Activated T-cell treated with anti-CD3 and anti-CD28 coated beads, Interleukin-2, amount 50 U/mL, for 1 hour (primary cell): Measurements from ENCODE around the gene GEMIN4.
"Not testable (repeated sequence)": the region's sequence is repeated elsewhere in the genome, so short reads cannot be mapped to it uniquely, and the experiment has no call there.

Experiments used
- DNase-seq: peaks from one replicate; pipeline ENCODE4 v3.0.0-alpha.2; 2020

GEMIN4 gene

DNA sequence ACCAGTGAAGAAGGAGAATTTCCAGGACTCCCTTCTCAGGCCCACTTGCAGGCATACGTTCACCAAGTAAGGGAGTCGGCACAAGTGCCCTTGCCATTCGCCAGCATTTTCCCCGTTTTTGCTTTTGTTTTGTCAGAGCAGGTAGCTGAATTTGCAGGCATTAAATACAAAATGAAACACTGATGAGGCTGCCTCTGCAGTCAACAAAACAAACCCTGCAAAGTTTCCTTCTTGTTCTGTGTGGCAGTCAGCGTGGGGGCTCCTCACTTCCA is 22.2 kb upstream of the GEMIN4 start:
- no peak for DNase-seq

DNA sequence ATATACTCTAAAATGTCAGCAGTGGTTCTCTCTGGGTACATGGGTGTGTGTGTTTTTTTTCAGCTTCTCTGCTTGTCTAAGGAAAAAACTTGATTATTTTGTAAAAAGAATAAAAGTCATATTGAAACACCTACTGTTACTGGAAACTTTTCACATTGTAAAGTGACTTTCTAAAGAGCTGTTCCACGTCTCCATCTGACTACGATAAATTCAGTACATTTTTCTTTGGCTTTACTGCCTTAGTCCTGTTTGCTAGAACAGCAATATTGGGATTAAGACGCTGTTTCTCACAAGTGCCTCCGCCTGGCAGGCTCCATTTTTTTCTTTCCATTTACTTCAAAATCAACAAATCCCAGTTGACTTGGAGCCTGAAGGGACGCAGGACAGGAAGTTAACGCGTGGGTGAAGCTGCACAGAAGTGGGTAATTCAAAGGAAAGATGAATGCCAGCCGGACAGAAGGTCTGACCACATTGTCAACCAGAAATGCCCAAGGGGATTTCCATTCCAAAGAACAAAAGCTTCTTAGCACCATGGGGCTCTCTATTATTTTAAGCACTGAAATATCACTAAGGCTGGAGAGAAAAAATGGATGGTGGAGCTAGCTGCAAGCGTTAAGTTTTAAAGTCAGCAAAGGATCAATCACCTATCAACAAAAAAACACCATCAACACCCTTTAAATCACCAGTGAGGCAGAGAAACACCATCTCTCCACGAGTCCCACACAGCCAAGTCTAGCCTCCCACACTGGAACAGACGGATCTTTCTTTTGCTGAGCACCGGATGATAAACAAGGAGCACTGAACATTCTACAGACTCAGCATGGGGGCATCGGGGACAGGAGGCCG is 21.6 kb upstream of the GEMIN4 start:
- no peak for DNase-seq

DNA sequence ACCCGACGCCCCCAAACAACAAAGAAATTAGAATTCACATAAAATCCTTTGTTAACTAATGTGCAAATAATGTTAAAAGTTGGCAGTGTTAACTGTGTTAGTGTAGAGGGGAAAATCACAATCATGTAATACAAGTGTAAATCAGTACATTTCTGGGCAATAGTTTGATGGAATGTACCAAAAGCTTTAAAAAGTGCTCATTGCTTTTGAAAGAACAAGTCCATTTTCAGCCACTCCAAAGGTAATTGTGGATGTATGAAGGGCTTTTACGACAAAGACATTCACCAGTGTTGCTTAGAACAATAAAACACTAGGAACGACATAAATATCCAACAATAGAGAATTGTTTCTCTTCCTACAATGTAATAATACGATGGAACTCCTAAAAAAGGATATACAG is 21.0 kb upstream of the GEMIN4 start:
- DNase-seq, result no peak

DNA sequence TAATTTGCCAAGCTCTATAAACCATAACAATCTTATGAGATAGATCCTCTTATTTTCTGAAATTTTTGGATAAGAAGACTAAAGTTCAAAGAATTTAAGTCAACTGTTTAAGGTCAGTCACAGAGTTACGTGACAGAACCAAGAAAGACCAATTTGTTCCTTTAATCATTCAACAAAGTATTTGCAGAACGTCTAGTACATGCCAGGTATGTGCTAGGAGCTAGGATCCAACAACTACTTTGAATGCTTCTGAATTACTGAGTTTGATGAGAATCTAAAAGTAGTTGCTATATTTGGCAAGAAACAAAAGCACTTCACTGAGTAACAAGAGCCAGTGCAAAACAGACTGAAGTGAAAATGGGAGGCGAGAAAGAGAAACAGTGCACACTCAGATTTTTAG is 15.0 kb upstream of the GEMIN4 start:
- DNase-seq, result no peak

DNA sequence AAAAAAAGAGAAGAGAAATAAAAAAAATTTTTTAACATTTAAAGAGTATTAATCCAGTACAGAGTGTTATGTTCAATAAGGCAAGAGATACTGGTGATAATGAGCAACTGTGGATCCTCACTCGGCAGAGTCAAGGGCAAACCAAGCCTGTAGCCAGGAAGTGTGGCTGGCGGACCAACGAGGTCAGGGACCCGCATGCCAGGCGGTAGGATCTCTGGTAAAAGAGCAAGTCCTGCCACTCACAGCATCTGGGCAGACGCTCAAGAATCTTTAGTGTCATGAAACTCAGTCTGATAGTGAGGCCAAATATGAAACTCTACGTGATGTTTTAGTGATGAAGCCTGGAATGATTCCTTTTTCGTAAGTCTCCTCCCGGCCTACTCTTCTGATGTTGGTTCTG is 8.3 kb upstream of the GEMIN4 start:
- no peak for DNase-seq

DNA sequence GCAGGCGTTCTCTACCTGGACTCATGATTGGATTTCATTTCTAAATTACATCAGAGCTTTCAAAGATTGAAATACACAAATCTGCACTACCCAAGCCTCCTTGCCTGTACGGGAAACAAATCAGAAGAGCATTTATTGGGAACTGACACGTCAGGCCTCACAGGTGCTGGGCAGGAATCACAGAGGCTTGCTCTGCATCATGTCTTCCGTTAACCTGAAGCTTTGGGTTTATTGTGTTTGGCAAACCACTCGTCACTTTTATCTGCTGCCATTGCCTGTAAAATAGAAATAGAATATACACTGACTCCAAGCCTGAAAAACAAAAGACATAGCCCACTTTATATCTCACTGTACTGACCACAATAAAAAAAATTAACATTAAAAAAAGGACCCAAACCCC is 7.9 kb upstream of the GEMIN4 start:
- no peak for DNase-seq

DNA sequence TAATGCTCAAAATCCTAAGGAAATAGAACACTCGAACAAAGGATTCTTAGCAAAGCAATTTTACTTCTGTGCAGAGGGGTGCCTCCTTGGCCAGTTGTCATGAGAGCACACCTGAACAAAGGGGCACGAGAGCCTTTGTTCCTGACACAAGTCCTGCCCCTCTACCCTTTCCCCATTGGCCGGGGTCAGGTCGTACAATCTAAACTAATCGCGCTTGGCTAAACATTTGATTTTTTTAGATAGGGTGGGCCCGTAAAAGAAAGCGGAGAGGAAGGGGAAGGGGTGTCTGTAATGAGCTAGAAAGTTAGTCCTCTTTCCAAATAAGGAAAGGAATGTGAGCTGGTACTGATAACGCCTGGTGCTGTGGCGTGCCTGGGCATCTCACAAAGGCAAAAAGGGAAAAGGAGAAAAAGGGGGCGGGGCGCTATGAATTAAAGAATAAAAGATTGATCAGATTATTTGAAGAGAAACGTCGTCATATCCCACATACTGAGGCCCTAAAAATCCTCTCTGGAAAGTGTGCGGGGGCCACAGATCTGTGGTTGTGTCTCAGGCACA is 4.0 kb upstream of the GEMIN4 start:
- DNase-seq, result not testable (repeated sequence)

DNA sequence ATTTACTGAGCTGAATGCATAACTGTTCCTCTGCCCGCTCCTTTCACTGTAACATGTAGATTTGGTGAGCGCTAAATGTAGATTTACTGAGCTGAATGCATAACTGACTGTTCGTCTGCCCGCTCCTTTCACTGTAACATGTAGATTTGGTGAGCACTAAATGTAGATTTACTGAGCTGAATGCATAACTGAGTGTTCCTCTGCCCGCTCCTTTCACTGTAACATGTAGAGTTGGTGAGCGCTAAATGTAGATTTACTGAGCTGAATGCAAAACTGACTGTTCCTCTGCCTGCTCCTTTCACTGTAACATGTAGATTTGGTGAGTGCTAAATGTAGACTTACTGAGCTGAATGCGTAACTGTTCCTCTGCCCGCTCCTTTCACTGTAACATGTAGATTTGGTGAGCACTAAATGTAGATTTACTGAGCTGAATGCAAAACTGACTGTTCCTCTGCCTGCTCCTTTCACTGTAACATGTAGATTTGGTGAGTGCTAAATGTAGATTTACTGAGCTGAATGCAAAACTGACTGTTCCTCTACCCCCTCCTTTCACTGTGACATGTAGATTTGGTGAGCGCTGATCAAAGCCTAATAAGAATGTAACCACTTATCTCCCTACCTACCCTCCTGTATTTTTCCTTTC is 3.4 kb upstream of the GEMIN4 start:
- DNase-seq, result not testable (repeated sequence)

DNA sequence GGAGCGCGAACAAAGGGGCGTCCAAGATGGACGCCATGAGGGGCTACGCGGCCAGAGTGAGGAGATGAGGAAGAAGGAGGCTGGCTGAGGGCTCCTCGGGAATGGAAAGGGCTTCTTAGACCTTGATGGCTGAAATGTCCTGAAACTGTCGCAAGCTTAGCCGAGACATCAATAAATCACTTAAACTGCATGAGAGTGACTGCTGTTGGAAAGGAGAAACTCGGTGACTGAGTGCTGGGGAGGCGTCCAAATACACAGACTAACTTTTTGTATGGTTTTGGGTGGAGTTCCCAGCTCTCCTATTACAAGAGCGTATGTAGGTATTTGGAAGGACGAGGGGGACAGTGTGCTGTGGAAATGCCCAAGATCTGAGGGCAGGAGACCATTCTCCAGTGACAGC is 1.4 kb upstream of the GEMIN4 start:
- DNase-seq, result no peak

DNA sequence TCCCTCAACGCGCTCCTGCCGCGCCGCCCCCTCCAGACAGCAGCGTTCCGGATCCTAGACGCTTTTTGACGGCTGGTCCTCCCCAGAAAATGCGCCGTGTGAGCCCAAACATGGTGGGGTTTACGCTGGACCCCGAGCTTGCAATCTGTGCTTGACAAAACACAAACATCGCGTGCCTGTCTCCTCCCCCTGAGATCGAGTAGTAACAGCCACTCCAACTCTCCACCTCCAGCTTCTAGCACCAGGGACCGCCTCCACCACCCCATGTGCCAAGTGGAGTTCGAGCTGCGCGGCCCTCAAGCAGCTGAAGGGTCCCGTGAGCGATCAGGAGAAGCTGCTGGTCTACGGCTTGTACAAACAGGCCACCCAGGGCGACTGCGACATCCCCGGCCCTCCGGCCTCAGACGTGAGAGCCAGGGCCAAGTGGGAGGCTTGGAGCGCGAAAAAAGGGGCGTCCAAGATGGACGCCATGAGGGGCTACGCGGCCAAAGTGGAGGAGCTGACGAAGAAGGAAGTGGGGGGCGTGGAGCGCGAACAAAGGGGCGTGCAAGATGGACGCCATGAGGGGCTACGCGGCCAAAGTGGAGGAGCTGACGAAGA is 656 bp upstream of the GEMIN4 start:
- no peak for DNase-seq

DNA sequence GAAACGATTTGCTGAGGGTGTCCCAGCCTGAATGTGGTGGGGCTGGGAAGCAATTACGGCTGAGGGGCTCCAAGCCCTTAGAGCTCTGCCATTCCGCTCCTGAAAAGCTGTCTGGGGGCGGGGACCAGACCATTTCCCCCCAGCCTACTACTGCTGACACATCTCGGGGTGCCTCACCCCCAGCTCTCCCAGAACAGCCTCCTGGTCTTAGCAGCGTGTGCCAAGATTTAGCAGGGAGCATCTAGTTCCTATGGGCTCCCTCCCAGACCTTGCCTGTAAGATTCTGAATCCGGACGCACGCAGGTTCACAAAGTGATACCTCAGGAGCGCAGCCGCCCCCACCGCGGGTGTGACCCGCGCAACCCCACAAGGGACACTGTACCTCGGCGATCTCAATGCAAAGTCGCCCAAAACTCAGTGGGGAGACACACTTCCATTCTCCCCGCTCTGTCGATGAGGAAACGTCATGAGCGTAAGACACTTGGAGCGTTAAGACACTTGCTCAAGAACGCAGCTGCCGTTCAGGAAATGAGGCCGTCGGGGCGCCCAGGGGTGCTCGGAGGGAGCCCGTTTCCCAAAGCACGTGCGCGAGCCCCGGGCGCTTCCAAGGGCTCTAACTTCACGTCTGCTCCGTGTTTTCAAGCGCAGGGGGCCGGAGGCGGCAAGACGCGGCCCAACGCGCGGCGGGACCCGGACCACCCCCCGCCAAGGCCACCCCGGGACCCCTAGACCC is 629 bp downstream of the GEMIN4 start:
- no peak for DNase-seq

DNA sequence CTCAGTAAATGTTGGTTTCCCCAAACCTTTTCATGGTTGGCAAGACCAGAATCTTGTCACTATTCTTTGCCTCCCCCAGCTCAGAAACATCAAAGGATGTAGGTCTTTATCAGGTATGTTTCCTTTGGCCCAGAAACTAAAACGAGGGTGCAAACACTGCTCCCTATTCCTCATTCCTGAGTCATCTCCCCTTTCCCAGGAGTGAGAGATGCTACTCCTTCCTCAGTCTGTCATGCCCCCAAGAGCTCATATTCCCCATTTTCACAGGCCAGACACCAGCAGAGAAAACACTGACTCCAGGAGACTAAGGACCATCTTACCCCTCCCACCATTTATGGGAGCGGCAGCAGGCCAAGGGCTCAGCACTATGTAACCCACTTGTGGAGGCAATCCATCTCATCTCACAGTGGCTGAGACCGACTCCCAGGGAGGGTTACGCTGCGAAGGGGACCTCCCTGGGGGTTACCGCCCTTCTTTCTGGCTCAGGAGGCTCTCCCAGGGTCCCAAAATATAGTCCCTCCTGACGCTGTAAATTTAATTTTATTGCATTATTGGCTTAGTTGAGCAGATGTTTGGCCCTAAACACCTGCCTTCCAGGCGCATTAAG is 1.5 kb downstream of the GEMIN4 start:
- no peak for DNase-seq

DNA sequence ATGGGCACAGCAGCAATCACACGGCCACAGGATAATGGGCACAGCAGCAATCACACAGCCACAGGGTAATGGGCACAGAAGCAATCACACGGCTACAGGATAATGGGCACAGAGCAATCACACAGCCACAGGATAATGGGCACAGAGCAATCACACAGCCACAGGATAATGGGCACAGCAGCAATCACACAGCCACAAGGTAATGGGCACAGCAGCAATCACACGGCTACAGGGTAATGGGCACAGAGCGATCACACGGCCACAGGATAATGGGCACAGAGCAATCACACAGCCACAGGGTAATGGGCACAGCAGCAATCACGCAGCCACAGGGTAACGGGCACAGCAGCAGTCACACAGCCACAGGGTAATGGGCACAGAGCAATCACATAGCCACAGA is 2.7 kb downstream of the GEMIN4 start:
- DNase-seq, result not testable (repeated sequence)

DNA sequence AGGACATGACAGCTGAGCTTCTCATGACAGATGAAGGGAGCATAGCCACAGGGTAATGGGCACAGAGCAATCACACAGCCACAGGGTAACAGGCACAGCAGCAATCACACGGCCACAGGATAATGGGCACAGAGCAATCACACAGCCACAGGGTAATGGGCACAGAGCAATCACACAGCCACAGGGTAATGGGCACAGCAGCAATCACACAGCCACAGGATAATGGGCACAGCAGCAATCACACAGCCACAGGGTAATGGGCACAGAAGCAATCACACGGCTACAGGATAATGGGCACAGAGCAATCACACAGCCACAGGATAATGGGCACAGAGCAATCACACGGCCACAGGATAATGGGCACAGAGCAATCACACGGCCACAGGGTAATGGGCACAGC is 3.5 kb downstream of the GEMIN4 start:
- not testable (repeated sequence) for DNase-seq

DNA sequence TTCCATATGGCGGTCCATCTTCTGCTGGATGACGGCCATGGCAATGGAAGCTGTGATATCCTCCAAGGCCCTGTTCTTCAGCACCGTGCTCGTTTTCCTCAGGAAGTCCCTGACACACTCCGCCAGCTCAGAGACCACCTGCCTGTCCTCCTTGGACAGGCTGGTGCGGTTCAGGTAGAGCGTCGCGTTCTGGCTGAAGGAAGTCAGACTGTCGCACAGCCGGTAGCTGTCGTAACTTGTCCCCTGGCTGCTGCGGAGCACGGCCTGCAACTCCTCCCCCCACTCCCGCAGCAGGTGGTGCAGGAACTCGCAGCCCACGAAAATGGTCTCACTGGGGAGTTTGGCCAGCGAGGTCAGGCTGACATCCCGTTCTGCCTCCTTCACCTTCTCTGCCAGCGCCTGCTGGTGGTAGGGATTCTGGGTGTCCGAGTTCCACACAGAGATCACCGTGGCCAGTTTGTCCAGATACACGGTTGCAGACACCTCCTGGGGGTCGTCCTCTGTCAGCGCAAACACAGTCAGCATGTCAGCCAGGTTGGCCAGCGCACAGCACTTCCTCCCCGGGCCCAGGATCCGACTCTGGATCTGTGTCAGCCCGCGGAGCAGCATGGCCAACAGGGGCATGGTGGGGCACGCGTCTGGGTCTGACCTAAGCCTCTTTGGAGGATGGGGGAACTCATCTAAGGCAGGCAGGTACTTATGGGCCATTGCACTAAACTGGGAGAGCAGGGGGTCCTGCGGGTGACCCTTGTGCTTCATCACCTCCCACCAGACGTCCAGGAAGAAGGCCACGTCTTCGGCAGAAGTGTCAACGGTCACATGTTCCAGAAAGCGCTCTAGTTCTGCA is 5.1 kb downstream of the GEMIN4 start:
- no peak for DNase-seq

DNA sequence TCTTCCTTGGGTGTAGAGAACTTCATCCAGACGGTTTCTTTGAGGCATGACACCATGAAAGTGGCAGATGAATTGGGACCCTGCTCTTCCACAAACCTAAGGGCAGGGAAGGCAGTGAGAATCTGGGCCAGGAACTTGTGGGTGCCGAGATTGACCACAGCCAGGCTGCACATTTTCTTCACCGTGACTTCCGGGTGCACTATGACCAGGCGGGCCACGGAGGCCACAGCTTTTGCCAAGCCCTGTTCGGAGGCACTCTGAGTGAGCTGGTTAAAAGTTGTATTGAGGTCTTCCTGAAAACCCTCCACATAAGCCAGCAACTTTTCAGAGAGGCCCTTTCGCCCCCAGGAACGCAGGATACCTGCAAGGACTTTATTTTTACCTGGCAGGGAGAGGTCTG is 5.9 kb downstream of the GEMIN4 start:
- DNase-seq, result no peak

DNA sequence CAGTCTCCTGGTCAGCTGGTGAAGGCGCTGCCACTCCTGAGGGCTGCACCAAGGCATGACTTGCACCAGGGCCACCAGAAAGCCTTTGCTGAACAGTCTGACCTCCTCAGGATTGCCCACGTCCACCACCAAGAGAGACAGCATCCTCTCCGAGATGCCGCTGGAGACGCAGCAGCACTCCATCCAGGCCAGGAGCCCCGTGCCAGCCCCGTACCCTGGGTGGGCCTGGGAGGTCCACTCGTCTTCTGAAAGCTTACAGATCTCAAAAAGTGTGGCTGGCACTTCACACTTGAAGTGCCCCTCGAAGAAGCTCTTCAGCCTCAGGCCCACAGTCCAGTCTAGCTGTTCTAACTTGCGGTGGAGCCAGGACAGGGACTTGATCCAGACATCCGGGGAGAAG is 6.7 kb downstream of the GEMIN4 start:
- no peak for DNase-seq

DNA sequence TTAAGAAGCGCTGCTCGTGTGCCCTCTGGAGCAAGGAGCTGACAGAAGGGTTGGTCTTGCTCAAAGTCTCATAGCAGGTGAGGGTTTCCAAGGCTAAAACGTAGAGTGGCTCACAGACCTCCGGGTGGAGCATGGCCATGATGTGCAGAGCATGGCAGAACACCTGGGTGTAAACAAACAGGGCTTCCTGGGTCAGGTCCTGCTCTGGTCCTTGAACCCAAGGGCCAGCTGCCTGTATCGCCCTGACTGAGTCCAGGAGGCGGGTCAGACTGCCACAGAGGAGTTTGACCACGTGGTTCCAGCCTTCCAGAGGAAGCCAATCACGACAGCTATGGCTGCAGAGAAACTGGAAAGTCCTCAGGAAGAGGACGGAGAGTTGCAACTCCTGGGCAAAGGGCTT is 7.1 kb downstream of the GEMIN4 start:
- no peak for DNase-seq

DNA sequence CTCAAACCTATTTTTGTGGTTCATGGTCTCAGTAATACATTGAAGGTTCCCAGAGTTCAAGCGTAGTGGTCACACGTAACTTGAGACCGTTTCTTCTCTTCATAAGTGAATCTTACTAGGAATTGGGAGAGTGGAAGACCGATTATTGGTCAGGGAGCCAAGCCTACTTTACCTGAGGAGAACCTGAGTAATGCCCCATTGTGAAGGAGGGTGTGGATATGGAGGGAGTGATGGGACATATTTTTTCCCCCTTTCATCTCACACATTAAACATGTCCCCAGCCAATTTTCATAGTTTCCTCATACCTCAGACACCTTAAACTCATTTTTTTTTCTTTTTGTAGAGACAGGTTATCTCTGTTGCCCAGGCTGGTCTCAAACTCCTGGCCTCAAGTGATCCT is 8.9 kb downstream of the GEMIN4 start:
- DNase-seq, result no peak

DNA sequence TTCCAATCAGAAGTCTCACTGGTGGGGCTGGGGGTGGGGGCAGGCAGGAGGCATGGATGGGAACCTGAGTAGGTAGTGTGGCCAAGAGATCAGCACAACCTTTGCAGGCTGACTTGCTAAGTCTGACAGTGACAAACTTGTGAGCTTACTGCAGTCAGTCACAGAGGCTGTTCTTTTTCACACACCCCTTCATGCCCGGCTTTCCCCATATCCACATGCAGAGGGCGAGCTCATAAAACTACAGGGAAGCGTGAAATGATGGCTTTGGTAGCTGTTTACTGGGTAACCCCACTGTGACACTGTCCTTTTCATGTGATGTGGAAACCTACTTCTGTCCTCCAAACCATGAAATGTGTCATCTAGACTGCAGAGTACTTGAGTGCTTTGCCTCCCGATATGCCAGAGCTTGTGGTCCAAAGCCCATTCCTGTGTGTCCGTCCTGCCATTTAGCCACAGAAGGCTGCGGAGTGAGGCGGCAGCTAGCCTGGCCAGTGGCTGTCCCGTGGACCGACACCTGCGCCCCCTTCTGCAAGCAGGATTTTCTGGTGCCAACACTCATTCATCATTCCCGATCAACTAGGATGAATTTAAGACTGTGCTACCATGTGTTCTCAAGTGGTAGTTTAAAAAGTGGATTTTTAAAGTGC is 9.8 kb downstream of the GEMIN4 start:
- DNase-seq, result no peak

DNA sequence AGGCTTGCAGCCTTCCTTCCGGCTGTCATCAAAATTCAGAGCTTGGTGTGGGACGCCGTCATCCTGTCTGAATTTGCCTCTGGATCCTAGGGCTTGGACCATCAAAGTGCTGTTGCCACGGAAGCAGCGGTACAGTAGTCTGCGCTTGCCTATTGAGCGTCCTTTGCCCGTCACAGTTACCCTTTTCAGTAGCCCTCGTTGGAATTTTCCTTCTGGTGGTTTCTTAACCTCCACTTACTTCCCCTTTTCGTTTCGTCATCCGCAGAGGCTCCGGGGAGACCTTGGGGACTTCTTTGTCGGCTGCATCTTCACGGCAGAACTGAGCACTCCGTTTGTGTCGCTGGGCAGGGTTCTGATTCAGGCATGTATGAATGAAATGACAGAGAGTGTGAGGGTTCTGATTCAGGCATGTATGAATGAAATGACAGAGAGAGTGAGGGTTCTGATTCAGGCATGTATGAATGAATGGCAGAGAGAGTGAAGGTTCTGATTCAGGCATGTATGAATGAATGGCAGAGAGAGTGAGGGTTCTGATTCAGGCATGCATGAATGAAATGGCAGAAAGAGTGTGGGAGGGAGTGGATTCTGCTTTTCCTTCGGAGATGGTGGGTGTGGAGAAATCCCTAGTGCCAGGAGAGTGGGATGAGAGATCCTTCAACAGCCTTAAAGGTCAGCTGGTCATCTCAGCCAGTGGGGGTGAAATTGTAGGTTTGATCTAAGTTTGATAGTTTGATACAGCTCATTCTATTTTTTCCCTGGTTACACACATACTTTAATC is 11.6 kb downstream of the GEMIN4 start:
- peak; percentile 30 for DNase-seq
